ENCODE results near the gene TRAPPC10. TPM values are rescaled to one million over a fixed set of nuclear protein-coding genes. Genes with fewer than 3 reads are reported as not detected.

Gene TRAPPC10
- total RNA-seq, 1 experiment from 2014 or later = 30.2 TPM

DNA sequence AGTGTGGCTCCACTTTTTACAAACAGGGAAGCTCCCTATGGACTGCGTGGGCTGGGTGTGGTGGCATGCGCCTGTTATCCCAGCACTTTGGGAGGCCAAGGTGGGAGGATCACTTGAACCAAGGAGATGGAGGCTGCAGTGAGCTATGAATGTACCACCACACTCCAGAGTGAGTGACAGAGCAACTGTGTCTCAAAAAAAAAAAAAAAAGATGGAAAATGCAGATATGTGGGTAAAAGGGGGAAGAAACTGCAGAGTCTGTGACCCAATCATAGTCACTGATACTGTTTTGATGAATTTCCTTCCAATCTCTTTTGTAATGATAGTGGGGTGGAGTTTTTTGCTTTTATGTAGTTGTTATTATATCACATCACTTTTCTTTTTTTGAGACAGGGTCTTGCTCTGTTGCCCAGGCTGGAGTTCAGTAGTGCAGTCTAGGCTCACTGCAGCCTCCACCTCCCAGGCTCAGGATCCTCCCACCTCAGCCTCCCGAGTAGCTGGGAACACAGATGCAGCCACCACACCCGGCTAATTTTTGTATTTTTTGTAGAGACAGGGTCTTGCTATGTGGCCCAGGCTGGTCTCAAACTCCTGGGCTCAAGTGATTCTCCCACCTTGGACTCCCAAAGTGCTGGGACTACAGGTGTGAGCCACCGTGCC lies 8.7 kb upstream of the TRAPPC10 start:
- Histone ChIP-seq H3K4me3 (no peak overlapping the region), H3K36me3 (no peaks in the 10 kb centered on the region), H3K27me3 (replicated peaks) (no peaks in the 10 kb centered on the region; the same call in 1 of the 2 replicates), H3K27ac (no peak overlapping the region), H3K9me3 (replicated peaks) (no peaks in the 10 kb centered on the region), H3K4me1 (replicated peaks) (peaks cover 15% of the 10 kb centered on the region)
- DNase-seq (ENCODE audit: low read depth in 1 of 2, low spot score in 2 of 2) = no peak

DNA sequence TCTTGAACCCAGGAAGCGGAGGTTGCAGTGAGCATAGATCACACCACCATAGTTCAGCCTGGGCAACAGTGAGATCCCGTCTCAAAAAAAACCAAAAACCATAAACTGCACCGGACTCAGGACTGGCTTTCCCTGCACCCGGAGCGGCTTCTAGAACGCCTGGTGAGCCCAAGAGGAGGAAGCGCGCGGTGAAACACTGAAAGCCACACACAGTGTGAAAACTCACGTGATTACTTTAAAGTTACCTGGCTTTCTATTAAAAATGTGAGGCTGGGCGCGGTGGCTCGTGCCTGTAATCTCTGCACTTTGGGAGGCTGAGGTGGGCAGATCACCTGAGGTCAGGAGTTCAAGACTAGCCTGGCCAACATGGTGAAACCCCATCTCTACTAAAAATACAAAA lies 7.0 kb upstream of the TRAPPC10 start:
- no peak overlapping the region for H3K27ac ChIP-seq
- no peaks in the 10 kb centered on the region for H3K36me3 ChIP-seq
- peaks cover 15% of the 10 kb centered on the region for H3K4me1 ChIP-seq (replicated peaks)
- H3K4me3 ChIP-seq = no peak overlapping the region
- DNase-seq (ENCODE audit: low read depth in 1 of 2, low spot score in 2 of 2) = no peak
- H3K9me3 ChIP-seq (replicated peaks) = no peaks in the 10 kb centered on the region
- no peaks in the 10 kb centered on the region for H3K27me3 ChIP-seq (replicated peaks)

DNA sequence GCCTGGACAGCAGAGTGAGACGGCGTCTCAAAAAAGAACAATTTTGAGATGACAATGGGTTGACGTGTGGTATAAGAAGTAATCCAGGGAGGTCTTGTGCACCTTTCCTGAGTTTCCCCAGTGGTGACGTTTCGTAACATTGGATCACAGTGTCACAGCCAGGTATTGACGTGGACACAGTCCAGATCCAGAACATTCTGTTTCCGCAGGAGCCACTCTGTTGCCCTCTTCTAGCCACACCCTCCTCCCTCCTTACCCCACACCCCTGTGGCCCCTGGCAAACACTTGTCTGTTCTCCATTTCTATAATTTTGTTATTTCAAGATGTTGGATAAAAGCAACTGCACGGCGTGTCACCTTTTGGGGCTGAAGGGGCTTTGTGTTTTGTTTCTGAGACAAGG lies 6.5 kb upstream of the TRAPPC10 start:
- Histone ChIP-seq H3K9me3 (replicated peaks) (no peaks in the 10 kb centered on the region), H3K4me1 (replicated peaks) (peaks cover 15% of the 10 kb centered on the region), H3K27ac (no peak overlapping the region), H3K4me3 (no peak overlapping the region), H3K36me3 (no peaks in the 10 kb centered on the region), H3K27me3 (replicated peaks) (no peaks in the 10 kb centered on the region)
- DNase-seq (ENCODE audit: low read depth in 1 of 2, low spot score in 2 of 2) = no peak

GRCh38 chr21:44006017-44006619 lies 6.0 kb upstream of the TRAPPC10 start:
- Histone ChIP-seq H3K27ac (no peak overlapping the region; the same call in 1 of the 2 replicates), H3K27me3 (replicated peaks) (no peaks in the 10 kb centered on the region), H3K4me3 (no peak overlapping the region), H3K9me3 (replicated peaks) (no peaks in the 10 kb centered on the region), H3K4me1 (replicated peaks) (peaks cover 18% of the 10 kb centered on the region), H3K36me3 (no peaks in the 10 kb centered on the region)
- DNase-seq (ENCODE audit: low read depth in 1 of 2, low spot score in 2 of 2) = peak; percentile 55 to 67

- Histone ChIP-seq H3K36me3 (peaks cover under 1% of the 10 kb centered on the region), H3K27ac (no peak overlapping the region; the same call in 1 of the 2 replicates), H3K9me3 (replicated peaks) (no peaks in the 10 kb centered on the region), H3K4me1 (replicated peaks) (peaks cover 22% of the 10 kb centered on the region), H3K4me3 (no peak overlapping the region), H3K27me3 (replicated peaks) (no peaks in the 10 kb centered on the region)
- no peak for DNase-seq (ENCODE audit: low read depth in 1 of 2, low spot score in 2 of 2)
Observed at GRCh38 chr21:44006656-44007055, 5.5 kb upstream of the TRAPPC10 start.

DNA sequence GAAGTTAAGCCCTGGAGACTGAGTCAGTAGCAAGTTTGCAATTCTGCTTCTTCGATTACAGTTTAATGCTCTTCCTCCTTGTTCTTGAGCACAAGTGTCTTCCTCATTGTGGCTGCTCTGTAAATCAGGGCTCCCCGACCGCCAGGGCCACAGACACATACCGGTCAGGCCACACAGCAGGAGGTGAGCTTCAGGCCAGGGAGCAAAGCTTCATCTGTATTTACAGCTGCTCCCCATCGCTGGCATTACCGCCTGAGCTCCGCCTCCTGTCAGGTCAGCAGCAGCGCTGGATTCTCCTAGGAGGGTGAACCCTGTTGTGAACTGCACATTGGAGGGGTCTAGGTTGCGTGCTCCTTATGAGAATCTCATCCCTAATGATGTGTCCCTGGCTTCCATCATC lies 1.7 kb upstream of the TRAPPC10 start:
- Histone ChIP-seq H3K36me3 (peaks cover 15% of the 10 kb centered on the region), H3K4me3 (no peak overlapping the region), H3K27ac (no peak overlapping the region), H3K4me1 (replicated peaks) (peaks cover 37% of the 10 kb centered on the region), H3K9me3 (replicated peaks) (no peaks in the 10 kb centered on the region; the same call in 1 of the 2 replicates), H3K27me3 (replicated peaks) (no peaks in the 10 kb centered on the region)
- DNase-seq (ENCODE audit: low read depth in 1 of 2, low spot score in 2 of 2) = no peak

DNA sequence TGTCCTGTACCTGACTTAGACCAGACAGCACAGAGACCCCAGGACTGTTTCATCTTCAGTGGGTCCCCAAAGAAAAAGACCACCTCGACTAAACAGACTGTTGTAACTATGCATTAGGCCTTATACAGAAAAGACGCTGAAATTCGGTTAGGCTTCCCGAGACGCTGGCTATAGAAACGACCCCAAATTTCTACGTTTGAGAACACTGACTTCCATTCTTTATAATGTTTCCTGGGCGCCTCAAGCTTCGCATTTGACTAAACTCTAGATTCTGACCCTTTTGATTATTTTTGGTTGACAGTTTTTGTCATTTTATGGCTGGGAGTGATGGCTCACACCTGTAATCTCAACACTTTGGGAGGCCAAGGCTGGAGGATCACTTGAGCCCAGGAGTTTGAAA lies 986 bp upstream of the TRAPPC10 start:
- no peaks in the 10 kb centered on the region for H3K27me3 ChIP-seq (replicated peaks)
- H3K4me1 ChIP-seq (replicated peaks) = peaks cover 30% of the 10 kb centered on the region
- peak overlapping the region; percentile 100 for H3K4me3 ChIP-seq
- H3K36me3 ChIP-seq = peaks cover 15% of the 10 kb centered on the region
- H3K27ac ChIP-seq = no peak overlapping the region
- no peaks in the 10 kb centered on the region; the same call in 1 of the 2 replicates for H3K9me3 ChIP-seq (replicated peaks)
- no peak for DNase-seq (ENCODE audit: low read depth in 1 of 2, low spot score in 2 of 2)

- no peaks in the 10 kb centered on the region for H3K27me3 ChIP-seq (replicated peaks)
- peak in 1 of 2 experiments; percentile 41 for DNase-seq (ENCODE audit: low read depth in 1 of 2, low spot score in 2 of 2)
- peaks cover 22% of the 10 kb centered on the region for H3K4me1 ChIP-seq (replicated peaks)
- peak overlapping the region; percentile 100 for H3K4me3 ChIP-seq
- H3K27ac ChIP-seq = peak overlapping the region; percentile 93
- H3K36me3 ChIP-seq = peaks cover 18% of the 10 kb centered on the region
- H3K9me3 ChIP-seq (replicated peaks) = no peaks in the 10 kb centered on the region; the same call in 1 of the 2 replicates
Observed at GRCh38 chr21:44012474-44013379, 618 bp downstream of the TRAPPC10 start.

DNA sequence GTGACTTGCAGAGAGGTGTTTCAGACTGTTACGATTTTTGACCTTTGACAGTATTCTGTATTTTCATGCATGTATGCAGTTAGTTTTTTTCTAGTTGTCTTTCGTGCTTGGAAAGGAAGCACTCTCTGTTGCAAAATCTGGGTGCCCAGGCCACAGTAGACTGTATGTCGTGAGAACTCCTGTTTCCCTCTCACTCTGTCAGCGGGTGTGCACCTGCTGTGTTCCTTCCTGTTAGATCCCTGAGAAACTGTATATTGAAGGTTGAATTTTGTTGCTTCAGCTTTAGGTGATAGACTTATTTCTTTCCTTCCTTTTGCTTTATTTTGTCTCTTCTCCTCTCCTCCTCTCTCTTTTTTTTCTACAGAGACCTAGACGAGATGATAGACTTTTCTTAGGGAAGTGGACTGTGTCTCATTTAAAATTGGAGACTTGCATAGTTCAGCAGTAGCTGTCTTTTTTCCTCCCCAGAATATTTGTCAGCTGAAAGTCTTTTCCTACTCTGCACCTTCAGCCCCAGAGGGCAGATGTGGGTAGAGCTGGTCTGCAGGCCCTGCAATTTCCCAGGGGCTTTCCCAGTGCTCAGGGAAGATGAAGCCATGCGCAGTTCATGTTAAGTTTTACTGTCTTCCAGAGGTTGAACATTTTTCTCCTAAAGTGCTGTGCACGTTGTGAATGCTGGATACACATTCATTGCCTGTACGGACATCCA lies 1.4 kb downstream of the TRAPPC10 start:
- DNase-seq (ENCODE audit: low read depth in 1 of 2, low spot score in 2 of 2) = peak in 1 of 2 experiments; percentile 10
- Histone ChIP-seq H3K4me1 (replicated peaks) (peaks cover 22% of the 10 kb centered on the region), H3K27ac (0 out of 2 replicates have a peak overlapping the region, but pooled peaks have one; percentile 93), H3K9me3 (replicated peaks) (no peaks in the 10 kb centered on the region; the same call in 1 of the 2 replicates), H3K36me3 (peaks cover 18% of the 10 kb centered on the region), H3K27me3 (replicated peaks) (no peaks in the 10 kb centered on the region), H3K4me3 (peak overlapping the region; percentile 100)

DNA sequence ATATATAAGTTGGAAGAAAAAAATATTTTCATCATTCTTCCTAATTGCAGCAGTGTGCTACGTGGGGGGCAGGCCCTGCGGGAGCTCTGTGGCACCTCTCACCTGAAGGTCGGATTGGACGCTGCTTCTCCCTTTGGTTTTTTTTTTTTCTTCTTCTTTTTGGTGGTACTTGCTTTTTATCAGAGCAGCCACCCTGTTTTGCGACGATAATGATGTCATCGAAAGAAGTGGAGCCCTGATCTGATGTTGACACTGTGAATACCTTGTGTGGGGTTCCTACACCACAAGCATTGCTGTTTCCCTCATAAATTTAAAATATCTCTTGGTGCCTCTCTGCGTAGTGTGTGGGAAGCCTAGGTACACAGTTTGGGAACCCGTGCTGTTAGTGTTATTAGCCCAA lies 5.5 kb downstream of the TRAPPC10 start:
- Histone ChIP-seq H3K4me1 (replicated peaks) (peaks cover 12% of the 10 kb centered on the region), H3K36me3 (peaks cover 9% of the 10 kb centered on the region), H3K27me3 (replicated peaks) (no peaks in the 10 kb centered on the region), H3K9me3 (replicated peaks) (no peaks in the 10 kb centered on the region), H3K4me3 (no peak overlapping the region), H3K27ac (no peak overlapping the region)
- no peak for DNase-seq (ENCODE audit: low read depth in 1 of 2, low spot score in 2 of 2)

- Histone ChIP-seq H3K27me3 (replicated peaks) (no peaks in the 10 kb centered on the region), H3K9me3 (replicated peaks) (no peaks in the 10 kb centered on the region), H3K36me3 (peaks cover 6% of the 10 kb centered on the region; the same call in 1 of the 2 replicates), H3K4me1 (replicated peaks) (peaks cover 10% of the 10 kb centered on the region), H3K4me3 (no peak overlapping the region), H3K27ac (no peak overlapping the region)
- no peak for DNase-seq (ENCODE audit: low read depth in 1 of 2, low spot score in 2 of 2)
Observed at GRCh38 chr21:44018127-44018526, 6.0 kb downstream of the TRAPPC10 start.

DNA sequence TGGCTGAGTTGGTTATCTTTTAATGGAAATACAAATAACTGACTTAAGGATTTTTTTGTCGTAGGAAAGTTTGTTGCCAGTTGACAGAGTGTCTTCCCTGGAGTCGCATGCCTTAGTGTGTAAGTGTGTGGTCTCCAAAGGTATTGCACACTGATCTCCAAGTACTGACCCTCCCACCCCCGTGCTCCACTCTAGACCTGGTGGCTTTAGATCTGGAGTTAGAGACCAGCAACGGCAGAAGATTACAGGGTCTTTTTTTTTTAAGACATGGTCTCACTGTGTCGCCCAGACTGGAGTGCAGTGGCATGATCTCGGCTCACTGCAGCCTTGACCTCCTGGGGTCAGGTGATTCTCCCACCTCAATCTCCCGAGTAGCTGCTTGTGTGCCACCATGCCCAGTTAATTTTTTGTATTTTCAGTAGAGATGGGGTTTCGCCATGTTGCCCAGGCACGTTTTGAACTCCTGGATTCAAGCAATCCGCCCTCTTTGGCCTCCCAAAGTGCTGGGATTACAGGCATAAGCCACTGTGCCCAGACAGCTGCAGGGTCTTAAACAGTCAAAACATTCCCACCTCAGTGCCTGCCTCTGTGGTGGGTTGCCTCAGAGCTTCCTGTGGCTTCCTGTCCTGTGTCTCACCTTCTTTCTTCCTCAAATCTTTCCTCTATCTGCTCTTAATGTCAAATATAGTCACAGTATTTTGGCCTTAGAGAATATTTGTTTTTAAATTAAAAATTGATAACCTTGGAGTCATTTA lies 6.9 kb downstream of the TRAPPC10 start:
- Histone ChIP-seq H3K4me3 (no peak overlapping the region), H3K4me1 (replicated peaks) (peaks cover 2% of the 10 kb centered on the region; the same call in 1 of the 2 replicates), H3K9me3 (replicated peaks) (no peaks in the 10 kb centered on the region), H3K27ac (no peak overlapping the region), H3K27me3 (replicated peaks) (no peaks in the 10 kb centered on the region), H3K36me3 (peaks cover 6% of the 10 kb centered on the region)
- no peak for DNase-seq (ENCODE audit: low read depth in 1 of 2, low spot score in 2 of 2)

DNA sequence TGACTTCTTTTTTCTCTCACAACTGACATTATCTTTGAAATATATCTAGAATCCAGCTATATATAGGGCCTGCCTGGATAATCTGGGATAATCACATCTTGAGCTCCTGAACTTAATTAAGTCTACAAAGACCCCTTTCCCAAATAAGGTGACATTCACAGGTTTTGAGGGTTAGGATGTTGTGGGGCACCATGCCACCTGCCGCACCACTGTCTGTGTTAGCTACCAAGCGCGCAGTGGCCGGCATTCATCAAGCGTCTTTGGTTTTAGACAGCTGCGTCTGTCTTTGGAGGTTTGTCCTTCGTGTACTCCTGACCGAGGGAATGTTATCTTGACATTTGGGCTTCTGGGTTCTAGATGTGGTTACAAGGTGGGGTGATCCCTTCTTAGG lies 7.5 kb downstream of the TRAPPC10 start:
- Histone ChIP-seq H3K27me3 (replicated peaks) (no peaks in the 10 kb centered on the region), H3K4me3 (no peak overlapping the region), H3K36me3 (peaks cover 8% of the 10 kb centered on the region), H3K4me1 (replicated peaks) (no peaks in the 10 kb centered on the region), H3K27ac (no peak overlapping the region), H3K9me3 (replicated peaks) (no peaks in the 10 kb centered on the region)
- no peak for DNase-seq (ENCODE audit: low read depth in 1 of 2, low spot score in 2 of 2)
